Ammon's horn (tissue), 1 donor: ENCODE data around the gene NBAS.

Experiments used
- DNase-seq: peaks from one replicate; pipeline ENCODE4 v3.0.0-alpha.2; 2016; ENCODE audit warnings: low spot score

Gene NBAS

DNA sequence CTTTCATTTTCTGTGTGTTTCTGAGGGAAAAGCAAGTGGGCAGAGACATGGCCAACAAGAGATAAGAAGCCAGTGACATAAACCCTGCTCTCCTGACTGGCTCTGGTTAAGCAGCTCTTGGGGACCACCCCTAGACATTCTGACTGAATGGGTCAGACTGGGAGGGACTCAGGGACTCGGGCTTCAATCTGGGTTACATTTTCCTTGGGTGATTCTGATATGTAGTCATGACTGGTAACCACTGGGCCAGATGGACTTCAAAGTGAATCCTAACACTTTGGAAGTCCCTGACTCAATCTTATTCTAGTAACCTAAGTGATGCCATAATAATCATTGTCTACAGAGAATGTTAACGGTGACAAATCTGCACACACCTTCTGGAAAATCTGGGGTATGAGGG, 397.8 kb downstream of the NBAS start:
- DNase-seq = no peak

GRCh38 chr2:15162620-15163019, 398.5 kb downstream of the NBAS start:
- no peak for DNase-seq

DNA sequence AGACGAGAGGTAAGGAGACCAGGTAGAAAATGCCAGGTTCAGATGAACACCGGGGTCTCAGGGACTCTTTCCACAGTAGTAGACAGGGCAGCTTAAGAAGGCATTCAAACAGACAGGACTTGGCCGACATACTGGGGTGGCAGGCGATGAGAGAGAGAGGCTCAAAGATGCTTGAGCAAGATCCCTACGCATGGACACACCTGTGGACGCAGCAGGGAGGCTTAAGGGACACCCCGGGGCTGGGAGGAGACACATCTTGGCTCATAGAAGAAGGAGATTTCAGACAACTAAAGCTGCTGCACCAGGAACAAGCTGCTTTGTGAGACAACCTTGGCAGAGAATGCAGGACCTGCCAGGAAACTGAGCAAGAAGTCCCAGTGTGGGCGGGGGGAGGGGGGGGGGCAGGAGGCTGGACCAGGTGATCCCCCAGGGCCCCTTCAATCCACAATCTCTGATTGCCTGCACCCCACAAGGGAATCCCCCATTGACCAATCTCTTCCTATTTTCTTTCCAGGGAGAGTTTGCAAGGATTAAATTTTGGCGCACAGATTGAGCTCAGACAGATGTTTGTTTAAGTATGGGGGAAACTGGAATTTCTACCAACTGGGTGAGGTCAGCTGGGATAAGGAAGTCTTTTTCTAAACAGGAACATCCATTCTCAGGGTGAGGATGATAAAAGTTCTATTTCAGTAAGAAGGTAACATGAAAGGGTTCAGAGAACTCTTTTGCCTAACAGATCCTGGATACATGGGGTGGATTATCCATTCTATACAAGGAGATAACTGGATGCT, 400.7 kb downstream of the NBAS start:
- DNase-seq = no peak

- DNase-seq = peak; percentile 62
These were observed 401.4 kb downstream of the NBAS start for GRCh38 chr2:15159751-15160177.

- DNase-seq = no peak
These were observed 401.9 kb downstream of the NBAS start for GRCh38 chr2:15159206-15159605.

GRCh38 chr2:15158532-15158931, 402.6 kb downstream of the NBAS start:
- no peak for DNase-seq

DNA sequence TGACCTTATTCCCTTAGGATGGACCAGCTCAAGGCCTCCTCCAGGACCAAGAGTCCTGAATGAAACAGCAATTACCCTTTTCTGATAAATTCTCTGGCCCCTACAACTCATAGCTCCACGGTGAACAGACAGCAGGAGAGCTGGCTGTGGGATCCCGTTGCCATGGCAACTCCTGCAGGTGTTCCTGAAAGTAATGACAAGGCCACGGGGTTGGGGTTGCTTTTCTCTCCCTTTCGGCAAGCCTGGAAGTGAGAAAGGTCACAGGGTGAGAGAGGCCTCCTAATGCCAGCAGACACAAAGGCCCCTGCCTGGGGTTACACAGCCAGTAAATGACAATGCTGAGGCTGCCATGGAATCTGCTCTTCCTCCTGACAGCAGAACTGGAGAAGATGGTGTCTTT, 403.0 kb downstream of the NBAS start:
- peak; percentile 20 for DNase-seq

- DNase-seq = no peak
These were observed 405.1 kb downstream of the NBAS start for GRCh38 chr2:15155959-15156574.

GRCh38 chr2:15154297-15154696, 406.8 kb downstream of the NBAS start:
- DNase-seq = no peak

DNA sequence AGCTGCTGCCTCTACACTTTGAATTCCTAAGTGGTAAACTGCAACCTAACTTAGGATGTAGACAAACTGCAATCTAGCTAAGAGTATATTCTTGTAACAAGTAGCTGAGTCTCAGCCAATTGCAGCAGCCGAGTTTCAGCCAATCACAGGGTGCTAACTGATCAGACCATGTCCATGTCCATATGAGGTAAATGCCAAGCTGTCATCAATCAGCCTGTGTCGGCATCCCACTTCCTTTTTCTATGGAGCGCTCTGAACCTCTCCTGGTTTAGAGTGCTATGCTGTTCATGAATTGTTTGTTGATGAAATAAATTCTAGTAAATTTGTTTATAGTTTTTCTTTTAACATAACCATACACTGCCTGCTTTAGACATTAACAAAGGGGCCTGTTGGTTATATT, 408.8 kb downstream of the NBAS start:
- no peak for DNase-seq

DNA sequence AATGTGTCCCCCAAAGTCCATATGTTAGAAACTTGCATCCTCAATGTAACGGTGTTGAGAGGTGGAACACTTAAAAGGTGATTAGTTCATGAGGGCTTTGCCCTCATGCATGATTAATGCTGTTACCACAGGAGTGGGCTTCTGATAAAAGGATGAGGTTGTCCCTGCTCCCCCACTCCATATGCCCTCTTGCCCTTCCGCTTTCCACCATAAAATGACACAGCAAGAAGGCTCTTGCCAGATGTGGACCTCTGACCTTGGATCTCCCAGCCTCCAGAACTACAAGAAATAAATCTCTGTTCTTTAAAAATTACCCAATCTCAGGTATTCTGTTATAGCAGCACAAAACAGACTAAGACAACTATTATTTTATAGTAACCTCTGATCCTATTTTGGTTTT, 412.1 kb downstream of the NBAS start:
- no peak for DNase-seq

DNA sequence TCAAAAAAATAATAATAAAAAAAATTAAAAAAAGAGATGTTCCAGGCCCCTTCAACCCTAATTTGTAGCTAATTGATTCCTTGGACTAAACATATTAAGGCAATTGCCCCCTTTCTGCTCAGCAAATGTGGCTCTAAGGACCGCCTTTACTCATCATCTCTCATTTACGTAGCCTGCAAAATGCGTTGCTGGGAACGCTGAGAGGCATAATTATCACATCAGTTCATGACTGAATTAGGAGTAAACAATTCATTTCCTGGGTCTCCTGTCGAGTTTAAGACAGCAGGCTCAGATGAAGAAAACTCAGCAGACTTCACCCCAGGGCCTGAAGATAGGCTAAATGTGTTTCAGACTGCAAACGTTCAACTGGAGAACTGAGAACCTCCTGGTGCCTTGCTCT, 413.5 kb downstream of the NBAS start:
- no peak for DNase-seq

- DNase-seq = no peak
These were observed 414.2 kb downstream of the NBAS start for GRCh38 chr2:15146960-15147359.

- DNase-seq = no peak
These were observed 415.2 kb downstream of the NBAS start for GRCh38 chr2:15145919-15146318.

- DNase-seq = no peak
These were observed 415.9 kb downstream of the NBAS start for GRCh38 chr2:15145046-15145817.

- peak; percentile 40 for DNase-seq
These were observed 419.0 kb downstream of the NBAS start for GRCh38 chr2:15142069-15142689.

DNA sequence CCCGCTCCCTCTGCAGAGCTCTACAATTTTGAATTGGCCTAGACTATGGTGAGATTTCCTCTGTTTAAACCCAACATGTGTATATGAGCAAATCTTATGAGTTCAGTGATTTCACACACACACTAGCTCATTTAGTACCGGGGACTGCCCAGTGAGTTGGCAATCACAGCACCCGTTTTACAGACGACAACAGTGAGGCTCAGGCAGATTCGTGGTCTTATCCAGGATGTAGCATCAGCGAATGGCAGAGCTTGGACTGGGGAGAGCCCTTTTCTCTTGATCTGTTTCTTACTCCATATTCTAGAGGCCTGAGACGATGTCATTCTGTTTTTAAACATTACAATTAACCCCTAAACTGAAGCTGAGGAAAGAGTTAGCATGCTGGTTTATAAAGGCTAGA, 419.9 kb downstream of the NBAS start:
- DNase-seq = no peak

DNA sequence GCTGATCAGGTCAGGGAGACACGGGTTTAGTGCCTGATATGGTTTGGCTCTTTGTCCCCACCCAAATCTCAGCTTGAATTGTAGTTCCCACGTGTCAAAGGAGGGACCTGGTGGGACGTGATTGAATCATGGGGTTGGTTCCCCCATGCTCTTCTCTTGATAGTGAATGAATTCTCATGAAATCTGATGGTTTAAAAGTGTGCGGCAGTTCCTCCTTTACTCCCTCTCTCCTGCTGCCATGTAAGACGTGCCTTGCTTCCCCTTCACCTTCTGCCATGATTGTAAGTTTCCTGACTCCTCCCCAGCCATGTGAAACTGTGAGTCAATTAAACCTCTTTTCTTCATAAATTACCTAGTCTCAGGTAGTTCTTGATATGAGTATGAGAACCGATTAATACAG, 424.5 kb downstream of the NBAS start:
- no peak for DNase-seq

- no peak for DNase-seq
These were observed 426.2 kb downstream of the NBAS start for GRCh38 chr2:15134957-15135356.

GRCh38 chr2:15133461-15133860, 427.7 kb downstream of the NBAS start:
- DNase-seq = no peak

DNA sequence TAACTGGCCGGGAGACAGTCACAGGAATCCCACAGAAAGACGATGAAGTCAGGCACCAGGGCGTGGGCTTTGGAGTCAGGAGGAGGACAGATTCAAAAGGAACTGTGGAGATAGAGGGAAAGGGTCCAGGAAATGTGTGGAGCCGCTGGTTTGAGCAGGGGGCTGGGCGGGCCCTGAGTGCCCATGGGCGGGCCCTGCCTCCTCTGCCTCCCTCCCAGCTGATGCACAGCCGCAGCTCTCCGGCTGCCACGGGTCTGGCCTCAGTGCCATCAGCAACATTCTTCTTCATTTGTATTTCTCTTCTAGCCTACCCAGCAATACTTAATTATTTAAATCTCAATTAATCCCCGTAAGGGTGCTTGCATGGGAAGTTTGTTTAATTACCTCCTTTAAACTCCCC, 432.3 kb downstream of the NBAS start:
- no peak for DNase-seq

- DNase-seq = no peak
These were observed 433.3 kb downstream of the NBAS start for GRCh38 chr2:15127876-15128275.

GRCh38 chr2:15127301-15127700, 433.8 kb downstream of the NBAS start:
- DNase-seq = no peak
